HG03469 (cell line): ENCODE results near the gene KNG1.
"Not testable (repeated sequence)": the region's sequence is repeated elsewhere in the genome, so short reads cannot be mapped to it uniquely, and the experiment has no call there.

Source experiments
- ATAC-seq: cut with Tn5 transposase; IDR thresholded peaks from one replicate; pipeline ENCODE4 v1.9.1; 2021; ENCODE audit warnings: mild to moderate bottlenecking, moderate library complexity, moderate number of reproducible peaks; ENCODE audit not compliant: unreplicated experiment

KNG1 gene

DNA sequence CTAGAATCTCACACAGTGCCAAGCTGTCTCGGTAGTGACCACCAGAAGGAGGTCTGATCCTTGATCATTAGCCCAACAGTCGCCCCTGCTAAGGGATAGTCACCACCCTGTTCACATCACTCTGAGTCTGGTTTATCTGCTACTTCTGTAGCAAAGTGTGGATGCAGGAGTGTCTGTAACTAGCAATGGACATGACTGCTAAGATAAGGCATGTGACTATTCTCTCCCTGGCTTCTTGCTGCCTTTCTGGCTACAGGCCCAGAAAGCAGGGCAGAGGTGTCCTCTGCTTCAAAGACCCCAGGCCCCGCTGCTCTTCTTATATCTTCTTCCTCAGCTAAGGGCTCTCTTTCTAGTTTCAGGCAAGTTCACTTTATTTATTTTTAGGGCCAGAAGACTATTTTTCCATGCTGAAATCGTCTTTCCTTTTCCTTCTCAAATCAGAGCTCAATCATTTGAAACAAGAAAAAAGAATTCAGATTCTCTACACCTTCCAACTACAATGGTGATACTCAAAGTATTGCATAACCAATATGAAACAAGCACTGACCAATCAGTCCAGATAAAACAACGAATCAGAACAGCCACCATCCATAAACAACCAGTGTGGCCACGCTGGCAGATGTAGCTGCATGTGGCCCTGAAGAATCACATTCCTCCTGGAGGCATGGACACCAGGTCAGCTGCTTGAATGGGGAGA lies 8.0 kb upstream of the KNG1 start:
- no peak for ATAC-seq

DNA sequence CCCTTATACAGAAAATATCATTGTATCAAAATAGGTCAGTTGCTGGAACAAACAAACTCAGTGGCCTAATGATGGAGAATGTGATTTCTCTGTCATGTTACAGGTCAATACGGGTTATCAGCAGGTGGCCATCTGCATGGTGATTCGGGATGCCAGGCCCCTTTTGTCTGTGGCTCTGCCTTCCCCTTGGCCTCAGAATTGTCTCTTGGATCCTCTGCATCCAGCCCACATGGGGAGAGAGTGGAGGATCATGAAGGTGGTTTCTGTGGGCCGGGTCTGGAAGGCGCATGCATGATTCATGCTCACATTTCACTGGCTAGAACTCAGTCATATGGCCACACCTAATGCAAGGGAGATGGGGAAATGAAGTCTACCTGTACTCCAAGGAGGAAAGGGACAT lies 6.5 kb upstream of the KNG1 start:
- ATAC-seq = not testable (repeated sequence)

DNA sequence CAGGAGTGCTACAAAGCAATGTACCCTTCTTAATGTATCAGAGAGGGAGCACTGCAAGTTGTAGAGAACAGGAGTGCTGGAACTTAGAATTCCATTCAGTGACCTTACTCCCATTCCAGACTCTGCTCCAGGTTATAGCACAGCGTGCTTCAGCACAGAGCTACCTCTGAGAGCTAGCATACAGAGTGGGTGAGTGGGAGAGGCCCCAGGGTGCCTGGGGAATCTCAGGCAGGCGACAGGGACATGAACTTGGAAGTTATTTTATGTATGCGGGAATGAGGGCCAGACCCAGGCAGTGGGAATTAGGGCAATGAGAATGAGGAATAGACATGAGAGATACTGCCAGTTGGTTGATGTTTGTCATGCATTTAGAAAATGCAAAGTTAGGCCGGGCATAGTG lies 3.7 kb upstream of the KNG1 start:
- no peak for ATAC-seq

DNA sequence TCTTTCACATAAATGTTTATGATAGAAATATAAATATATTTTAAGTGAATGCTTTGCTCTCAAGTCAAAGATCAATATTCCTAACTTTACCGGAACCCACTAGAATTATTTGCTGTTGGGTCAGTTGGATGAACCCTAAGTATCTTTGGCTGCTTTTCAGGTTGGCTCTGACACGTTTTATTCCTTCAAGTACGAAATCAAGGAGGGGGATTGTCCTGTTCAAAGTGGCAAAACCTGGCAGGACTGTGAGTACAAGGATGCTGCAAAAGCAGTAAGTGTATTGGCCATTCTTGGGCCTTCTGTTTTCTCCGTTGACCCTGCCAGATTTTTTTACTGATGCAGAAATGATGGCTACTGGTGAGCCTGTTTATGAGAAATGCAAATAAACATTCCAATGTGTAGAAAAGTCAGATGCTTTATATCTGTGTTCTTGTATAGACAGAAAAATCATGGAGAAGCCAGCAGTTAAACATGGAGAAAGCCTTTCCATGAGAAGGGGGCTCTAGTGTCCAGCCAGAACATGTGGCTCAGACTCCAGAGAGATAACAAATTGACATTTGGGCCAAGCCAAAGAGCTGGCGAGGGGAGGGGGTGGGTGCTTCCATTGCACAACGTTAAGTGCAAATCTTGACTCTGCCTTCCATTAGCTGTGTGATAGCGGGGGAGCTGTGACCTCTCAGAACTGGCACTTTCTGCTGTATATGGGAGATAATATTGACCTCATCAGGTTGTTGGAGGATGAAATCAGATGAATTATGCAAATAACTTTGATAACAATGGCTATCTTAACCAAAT lies 3.0 kb downstream of the KNG1 start:
- ATAC-seq = no peak

DNA sequence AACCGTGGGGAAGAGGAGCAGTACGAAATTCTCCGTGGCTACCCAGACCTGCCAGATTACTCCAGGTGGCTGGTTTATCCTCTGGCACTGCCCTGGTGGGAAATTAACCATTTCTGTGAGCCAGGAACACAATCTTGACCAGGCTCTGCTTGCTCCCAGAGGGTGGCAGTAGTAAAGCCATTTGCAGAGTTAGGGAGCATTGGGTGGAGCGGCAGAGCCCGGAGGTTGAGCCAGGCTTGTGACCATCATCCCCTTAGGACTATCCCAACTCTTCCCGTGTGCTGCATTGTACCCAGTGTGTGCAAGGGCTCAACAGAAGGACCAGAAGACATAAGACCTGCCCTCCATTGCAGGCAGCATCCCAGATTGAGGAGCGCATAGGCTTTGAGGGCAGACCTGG lies 5.3 kb downstream of the KNG1 start:
- no peak for ATAC-seq

DNA sequence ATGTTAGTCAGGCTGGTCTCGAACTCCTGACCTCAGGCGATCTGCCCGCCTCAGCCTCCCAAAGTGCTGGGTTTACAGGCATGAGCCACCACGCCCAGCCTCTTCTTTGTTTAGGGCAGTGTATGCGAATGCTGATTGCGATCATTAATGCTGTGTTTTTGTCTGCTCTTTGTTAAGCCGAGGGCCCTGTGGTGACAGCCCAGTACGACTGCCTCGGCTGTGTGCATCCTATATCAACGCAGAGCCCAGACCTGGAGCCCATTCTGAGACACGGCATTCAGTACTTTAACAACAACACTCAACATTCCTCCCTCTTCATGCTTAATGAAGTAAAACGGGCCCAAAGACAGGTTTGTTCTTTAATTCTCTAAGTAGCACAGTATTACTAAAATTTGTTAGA lies 7.8 kb downstream of the KNG1 start:
- no peak for ATAC-seq

DNA sequence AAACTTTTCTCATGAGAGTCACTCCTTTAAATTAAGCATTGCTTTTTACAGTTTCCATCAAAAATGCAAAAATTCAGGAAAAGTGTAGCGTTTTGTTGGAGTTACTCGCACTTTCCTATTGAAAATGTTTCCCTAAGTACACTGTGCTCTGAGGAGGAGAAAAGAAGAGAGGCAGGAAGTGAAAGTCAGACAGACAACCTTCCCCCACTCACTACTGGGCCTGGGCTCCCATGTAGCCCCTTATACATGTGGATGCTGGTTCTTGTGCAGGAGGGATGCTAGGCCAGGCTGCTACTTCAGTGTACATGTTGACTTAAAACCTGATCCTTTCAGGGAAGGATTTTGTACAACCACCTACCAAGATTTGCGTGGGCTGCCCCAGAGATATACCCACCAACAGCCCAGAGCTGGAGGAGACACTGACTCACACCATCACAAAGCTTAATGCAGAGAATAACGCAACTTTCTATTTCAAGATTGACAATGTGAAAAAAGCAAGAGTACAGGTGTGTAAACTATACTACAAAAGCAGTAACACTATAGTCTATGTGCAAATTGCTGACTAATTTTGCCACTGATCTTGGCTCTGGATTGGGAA lies 15.1 kb downstream of the KNG1 start:
- no peak for ATAC-seq

DNA sequence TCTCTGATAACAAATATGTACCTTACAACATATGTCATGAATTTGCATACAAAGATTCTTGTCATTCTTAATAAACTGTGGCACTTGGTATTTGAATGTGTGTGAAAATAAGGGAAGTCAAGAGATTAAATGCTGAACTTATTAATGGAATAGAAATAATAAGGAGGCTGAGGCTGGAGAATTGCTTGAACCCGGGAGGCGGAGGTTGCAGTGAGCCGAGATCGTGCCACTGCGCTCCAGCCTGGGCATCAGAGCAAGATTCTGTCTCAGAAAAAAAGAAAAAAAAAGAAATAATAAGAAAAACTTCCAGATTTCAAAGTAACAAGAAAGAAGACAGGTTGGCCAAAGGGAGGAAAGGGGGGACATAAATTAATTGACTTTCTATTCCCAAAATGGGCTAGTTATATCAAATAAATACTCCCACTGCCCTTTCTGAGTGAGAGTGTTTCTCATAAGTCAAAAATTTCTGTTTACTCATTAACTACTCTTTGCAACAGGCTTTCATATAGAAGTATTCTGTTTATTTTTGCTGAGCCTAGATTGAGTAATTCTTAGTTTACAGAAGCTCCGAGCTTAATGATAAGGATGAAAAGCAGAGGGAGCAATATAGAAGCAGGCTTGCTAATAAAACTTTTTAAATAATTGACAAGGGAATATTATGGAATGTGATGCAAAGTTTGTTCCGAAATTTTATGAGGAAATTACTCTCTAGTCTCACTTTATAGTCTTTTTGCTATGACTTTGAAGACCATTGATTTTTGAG lies 25.6 kb downstream of the KNG1 start:
- ATAC-seq = no peak

DNA sequence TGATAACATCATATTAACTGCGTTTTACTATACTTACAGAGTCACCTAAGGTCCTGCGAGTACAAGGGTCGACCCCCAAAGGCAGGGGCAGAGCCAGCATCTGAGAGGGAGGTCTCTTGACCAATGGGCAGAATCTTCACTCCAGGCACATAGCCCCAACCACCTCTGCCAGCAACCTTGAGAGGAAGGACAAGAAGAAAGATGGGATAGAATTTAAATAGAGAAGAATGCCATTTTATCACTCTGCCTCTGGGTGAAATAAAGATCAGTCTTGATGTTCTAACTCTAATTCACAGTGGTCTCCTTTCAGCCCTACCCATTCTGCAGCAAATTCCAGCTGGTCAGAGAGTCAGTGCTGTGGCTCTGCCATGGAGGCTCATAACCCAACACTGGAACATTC lies 26.5 kb downstream of the KNG1 start:
- no peak for ATAC-seq

DNA sequence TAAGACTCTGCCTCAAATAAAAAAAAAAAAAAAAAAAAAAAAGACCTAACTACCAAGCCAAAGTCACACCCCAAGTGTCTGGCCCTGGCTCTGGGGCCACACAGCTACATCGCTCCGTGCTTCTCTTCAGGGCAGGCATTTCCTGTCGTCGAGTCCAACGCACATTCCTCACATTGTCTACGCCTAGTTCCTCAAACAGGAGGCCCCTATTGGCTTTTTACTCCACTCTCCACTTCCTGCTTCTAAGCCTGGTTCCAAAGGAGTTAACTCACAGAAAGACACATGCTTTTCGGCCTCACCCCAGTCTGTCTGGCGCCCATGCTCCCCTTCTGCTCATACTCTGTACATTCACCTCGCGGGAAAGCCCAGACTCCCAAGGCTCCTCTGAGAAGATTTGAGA lies 28.8 kb downstream of the KNG1 start:
- no peak for ATAC-seq

DNA sequence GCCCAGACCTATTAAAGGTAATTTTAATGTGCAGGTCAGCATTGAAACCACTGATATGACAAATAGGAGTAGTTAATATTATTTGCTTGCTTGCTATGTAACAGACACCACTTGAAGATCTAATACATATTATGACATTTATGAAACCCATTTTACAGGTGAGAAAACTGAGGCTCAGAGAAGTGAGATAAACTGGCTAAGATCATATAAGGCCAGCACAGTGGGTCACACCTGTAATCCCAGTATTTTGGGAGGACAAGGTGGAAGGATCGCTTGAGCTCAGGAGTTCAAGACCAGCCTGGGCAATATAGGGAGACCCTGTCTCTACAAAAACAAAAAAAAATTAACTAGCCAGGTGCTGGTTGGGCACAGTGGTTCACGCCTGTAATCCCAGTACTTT lies 33.2 kb downstream of the KNG1 start:
- no peak for ATAC-seq

DNA sequence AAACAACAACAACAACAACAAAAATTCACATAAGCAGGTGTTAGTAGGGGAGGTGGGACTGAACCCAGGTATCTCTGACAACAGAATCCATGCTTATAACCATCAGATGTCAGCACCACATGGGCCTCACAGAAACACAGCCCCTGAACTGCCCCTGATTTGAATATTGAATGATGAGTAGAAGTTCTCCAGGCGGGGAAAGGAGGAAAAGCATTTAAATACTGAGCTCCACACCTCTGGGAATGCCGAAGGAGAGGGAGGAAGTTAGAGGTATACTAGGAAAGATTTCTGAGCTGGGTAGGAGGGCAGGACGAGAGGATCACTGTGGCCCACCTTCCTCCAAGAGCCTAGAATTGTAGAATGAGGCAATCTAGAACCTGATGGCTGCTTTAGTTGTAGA lies 34.3 kb downstream of the KNG1 start:
- no peak for ATAC-seq

DNA sequence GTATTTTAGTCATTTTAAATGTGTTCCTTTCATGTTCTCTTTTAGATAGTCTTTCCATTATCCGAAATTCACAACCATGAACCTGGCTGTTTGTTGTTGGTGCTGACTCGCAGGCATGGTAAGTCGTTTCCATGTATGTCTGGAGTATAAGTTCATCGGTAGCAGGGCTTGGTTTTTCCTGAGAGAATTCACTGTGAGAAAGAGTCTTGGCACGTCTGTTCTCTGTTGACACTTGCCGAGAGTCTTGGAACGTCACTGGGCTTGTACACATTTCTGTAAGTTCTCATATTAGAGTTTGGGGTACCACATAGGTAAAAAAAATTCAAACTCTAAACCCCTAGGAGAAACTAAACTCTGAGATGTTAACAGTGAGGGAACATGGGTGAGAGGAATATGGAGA lies 36.8 kb downstream of the KNG1 start:
- ATAC-seq = no peak

DNA sequence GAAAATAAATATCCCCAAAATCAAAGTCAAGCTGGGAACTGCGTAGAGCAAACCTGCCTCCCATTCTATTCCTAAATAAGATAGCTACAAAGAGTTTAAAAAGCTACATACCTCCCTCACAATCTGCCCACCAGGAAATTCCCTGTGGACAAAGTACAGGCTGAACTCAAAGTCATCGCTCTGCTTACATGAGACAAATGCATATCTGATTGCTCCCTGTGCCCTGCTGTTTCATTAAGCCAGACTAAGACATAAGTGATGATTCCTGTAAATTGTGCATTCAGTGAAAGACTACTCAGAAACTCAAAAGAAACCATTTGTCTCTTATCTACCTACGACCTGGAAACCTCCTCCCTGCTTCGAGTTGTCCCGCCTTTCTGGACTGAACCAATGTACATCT lies 37.7 kb downstream of the KNG1 start:
- no peak for ATAC-seq

DNA sequence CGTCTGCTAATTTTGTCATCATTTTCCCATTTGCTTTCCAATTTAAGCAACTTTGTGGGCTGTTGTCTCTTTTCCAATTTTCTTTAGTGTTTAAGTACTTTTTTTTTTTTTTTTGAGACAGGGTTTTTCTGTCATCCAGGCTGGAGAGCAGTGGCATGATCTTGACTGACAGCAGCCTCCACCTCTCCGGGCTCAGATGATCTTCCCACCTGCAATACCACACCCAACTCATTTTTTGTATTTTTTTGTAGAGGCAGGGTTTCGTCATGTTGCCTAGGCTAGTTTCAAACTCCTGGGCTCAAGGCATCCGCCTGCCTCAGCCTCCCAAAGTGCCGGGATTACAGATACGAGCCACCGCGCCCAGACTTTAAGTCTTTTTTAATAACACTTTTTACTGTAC lies 40.1 kb downstream of the KNG1 start:
- no peak for ATAC-seq

DNA sequence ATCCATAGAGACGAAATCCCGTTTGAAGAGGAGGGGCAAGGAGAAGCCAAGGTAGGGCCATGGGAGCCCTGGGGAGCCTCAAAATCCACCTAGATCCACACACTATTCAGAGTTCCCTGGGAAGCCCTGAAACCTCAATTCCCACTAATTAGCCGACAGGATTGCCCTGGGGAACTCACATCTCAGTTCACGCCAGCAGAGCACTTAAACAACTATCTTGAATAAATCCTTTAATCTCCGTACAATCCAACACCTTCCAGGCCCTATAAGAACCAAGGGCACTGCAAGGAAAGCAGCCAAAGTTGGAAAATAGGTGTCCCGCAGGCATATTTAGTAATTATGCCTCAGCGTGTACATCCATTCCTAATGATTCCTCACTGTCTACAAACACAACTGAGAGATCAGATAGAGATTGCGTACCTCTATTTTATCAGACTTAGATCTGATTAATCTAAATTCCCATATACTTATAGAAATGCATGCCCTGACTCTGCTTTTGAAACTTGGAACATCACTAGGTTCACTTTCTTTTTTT lies 40.6 kb downstream of the KNG1 start:
- ATAC-seq = no peak

DNA sequence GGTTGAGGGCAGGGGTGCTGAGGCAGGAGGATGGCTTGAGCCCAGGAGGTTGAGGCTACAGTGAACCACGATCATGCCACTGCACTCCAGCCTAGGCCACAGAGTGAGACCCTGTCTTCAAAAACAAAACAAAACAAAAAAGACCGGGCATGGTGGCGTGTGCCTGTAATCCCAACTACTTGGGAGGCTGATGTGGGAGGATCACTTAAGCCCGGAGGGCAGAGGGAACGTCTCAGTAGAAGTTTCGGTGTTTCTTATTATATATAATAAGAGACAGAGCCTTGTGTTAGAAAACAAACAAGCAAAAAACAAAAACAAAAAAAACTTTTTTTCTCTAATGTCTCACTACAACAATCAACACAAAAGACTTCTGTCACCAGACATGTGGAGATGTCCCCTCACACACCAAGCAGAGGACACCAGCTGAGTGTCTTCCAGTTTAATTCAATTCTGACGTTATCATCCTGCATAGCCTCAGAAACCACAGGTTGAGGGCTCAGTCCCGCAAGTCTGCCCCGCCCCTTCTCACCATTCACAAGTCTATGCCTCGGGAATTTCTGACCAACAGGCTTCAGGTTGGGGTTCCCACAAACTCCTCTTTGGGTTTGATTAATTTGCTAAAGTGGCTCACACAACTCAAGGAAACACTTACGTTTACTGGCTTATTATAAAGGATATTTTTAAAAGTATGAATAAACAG lies 42.2 kb downstream of the KNG1 start:
- no peak for ATAC-seq

DNA sequence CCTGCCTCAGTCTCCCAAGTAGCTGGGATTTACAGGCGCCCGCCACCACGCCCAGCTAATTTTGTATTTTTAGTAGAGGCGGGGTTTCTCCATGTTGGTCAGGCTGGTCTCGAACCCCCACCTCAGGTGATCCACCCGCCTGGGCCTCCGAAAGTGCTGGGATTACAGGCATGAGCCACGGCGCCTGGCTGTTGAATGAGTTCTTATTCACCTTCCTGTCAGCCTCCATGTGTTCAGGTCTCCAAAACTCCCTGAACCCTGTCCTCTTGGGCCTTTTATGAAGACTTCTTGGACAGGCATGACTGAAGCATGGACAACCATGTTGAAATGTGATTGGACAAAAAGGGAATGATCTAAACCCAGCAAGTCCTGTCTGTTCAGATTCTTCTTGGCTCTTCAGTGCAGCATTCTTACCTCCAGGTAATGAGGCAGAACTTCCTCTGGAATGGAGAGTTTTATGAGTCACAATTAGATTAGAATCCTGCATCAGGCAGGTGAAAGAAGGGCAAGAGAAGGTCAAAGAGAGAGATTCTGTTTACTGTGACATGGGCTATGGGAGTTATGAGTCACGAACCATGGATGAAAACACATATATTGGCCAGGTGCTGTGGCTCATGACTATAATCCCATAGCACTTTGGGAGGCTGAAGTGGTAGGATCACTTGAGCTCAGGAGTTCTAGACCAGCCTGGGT lies 43.1 kb downstream of the KNG1 start:
- no peak for ATAC-seq

DNA sequence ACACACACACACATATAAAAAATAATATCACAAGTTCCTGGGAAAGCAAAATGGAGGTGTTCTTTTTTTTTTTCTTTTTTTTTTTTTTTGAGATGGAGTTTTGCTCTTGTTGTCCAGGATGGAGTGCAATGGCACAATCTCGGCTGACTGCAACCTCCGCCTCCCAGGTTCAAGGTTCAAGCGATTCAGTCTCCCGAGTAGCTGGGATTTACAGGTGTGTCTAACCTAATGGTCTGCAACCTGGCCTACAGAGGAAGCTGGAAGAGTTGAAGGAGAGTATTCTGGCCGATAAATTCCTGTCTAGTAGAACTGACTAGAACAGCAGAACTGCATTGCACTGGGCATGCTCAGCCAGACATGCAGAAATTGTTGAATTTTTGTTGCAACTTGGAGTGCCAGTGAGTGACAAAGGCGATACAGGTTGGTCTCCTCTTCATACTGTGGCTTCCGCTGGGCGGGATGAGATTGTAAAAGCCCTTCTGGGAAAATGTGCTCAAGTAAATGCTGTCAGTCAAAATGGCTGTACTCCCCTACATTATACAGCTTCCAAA lies 43.8 kb downstream of the KNG1 start:
- ATAC-seq = no peak

DNA sequence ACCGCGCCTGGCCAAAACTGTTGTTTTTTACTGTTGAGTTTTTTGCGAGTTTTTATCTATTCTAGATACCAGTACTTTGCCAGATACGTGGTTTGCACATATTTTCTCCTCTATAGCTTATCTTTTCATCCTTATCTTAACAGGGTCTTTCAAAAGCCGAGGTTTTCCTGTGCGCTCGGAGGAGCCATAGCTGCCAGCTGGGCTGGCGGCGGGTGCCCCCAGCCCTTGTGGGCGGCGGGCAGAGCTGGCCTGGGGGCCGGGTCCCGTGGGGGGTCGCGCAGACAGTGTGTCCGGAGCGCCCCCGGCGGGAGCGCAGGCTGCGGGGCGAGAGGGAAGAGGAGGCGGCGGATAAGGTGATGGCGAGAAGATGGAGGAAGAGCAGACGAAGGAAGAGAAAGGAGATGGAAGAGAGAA lies 55.1 kb downstream of the KNG1 start:
- peak; percentile 8 for ATAC-seq
